Measurements from ENCODE around the gene ZFHX2. TPM values are rescaled to one million over a fixed set of nuclear protein-coding genes. Genes with fewer than 3 reads are reported as not detected.

The ZFHX2 gene
- total and polyA plus RNA-seq, 2 of the 13 experiments (the other 11 are each of a cell fraction or from before 2014, with no cell fraction given), result 0.17 to 0.44 TPM

GRCh38 chr14:23564876-23565275 lies 13.3 kb upstream of the ZFHX2 start:
- H3K27me3 ChIP-seq (ENCODE audit: control insufficient read depth in 1 of 2, insufficient read depth in 2 of 2, low read length in 2 of 2), result no peaks in the 10 kb centered on the region; a peak in 1 of 5 replicates
- H3K4me2 ChIP-seq (ENCODE audit: low read depth, low read length), result no peak overlapping the region
- CTCF ChIA-PET (ENCODE audit: low intra/inter-chr PET ratio, low total read pairs), result interaction anchor here (10.9 kb wide), 1 partner anchor 84 kb away, joined by 275 read pairs; no protein-coding TSS in a partner anchor
- H4K20me1 ChIP-seq (ENCODE audit: insufficient read depth, low read length), result peaks cover 13% of the 10 kb centered on the region; the same call in 1 of the 2 replicates
- TF ChIP-seq PITX1 (CRISPR knock-in tag; IDR thresholded peaks at IDR 0.05) (no peak), ZNF431 (CRISPR knock-in tag; IDR thresholded peaks at IDR 0.05; ENCODE audit: borderline replicate concordance, low read depth) (no peak), ZNF33B (CRISPR knock-in tag; IDR thresholded peaks at IDR 0.05) (no peak), ZNF740 (CRISPR knock-in tag; IDR thresholded peaks at IDR 0.05) (no peak), ELF3 (CRISPR knock-in tag; IDR thresholded peaks at IDR 0.05) (no peak), ZNF616 (CRISPR knock-in tag; IDR thresholded peaks at IDR 0.05; ENCODE audit: low read depth) (0 out of 2 replicates have a peak, but pooled peaks have one; percentile 10), ZNF274 (CRISPR knock-in tag; IDR thresholded peaks at IDR 0.05) (0 out of 2 replicates have a peak, but pooled peaks have one; percentile 8), IRF1 (CRISPR knock-in tag; IDR thresholded peaks at IDR 0.05; ENCODE audit: low read depth) (no peak), ZNF558 (CRISPR knock-in tag; IDR thresholded peaks at IDR 0.05; ENCODE audit: borderline replicate concordance) (0 out of 2 replicates have a peak, but pooled peaks have one; percentile 26), SSRP1 (CRISPR knock-in tag; IDR thresholded peaks at IDR 0.05) (peak; percentile 80; the same call in 1 of the 2 replicates), RBFOX2 (IDR thresholded peaks at IDR 0.05; ENCODE audit: low read depth, low read length) (peak; percentile 27; the same call in 1 of the 2 replicates), CSRNP1 (CRISPR knock-in tag; IDR thresholded peaks at IDR 0.05) (no peak), EEA1 (CRISPR knock-in tag; IDR thresholded peaks at IDR 0.05; ENCODE audit: borderline replicate concordance) (0 out of 2 replicates have a peak, but pooled peaks have one; percentile 19), DNMT1 (CRISPR knock-in tag; IDR thresholded peaks at IDR 0.05) (0 out of 2 replicates have a peak, but pooled peaks have one; percentile 1), MIER3 (CRISPR knock-in tag; IDR thresholded peaks at IDR 0.05; ENCODE audit: borderline replicate concordance) (no peak)
- TF ChIP-seq, protein P1, sequence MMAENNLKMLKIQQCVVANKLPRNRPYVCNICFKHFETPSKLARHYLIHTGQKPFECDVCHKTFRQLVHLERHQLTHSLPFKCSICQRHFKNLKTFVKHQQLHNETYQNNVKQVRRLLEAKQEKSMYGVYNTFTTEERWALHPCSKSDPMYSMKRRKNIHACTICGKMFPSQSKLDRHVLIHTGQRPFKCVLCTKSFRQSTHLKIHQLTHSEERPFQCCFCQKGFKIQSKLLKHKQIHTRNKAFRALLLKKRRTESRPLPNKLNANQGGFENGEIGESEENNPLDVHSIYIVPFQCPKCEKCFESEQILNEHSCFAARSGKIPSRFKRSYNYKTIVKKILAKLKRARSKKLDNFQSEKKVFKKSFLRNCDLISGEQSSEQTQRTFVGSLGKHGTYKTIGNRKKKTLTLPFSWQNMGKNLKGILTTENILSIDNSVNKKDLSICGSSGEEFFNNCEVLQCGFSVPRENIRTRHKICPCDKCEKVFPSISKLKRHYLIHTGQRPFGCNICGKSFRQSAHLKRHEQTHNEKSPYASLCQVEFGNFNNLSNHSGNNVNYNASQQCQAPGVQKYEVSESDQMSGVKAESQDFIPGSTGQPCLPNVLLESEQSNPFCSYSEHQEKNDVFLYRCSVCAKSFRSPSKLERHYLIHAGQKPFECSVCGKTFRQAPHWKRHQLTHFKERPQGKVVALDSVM (CRISPR knock-in tag; IDR thresholded peaks at IDR 0.05), result 0 out of 2 replicates have a peak, but pooled peaks have one; percentile 1
- FAIRE-seq (no peak), ATAC-seq (no peak), DNase-seq (ENCODE audit: low spot score) (no peak)
- H2AFZ ChIP-seq (ENCODE audit: low read length), result no peak overlapping the region
- POLR2A ChIA-PET, result interaction anchor here (1.4 to 1.5 kb wide), 2 partner anchors 9 to 11 kb away, joined by 3 read pairs; no protein-coding TSS in a partner anchor
- intact Hi-C loops (cut with micrococcal nuclease; ENCODE audit: unreplicated experiment) (loop anchor here (5.0 kb wide), 1 partner anchor 347 kb away; no protein-coding TSS in a partner anchor), in situ Hi-C loops (cut with HindIII; ENCODE audit: extremely low pct_ligation_motif_present, low pct_unique_long_range_greater_than_20kb) (no loop called here)
- peaks cover 36% of the 10 kb centered on the region for H3K4me1 ChIP-seq (ENCODE audit: insufficient read depth, low read length)
- H3K79me2 ChIP-seq (ENCODE audit: insufficient read depth, low read length), result peaks cover 7% of the 10 kb centered on the region
- no peaks in the 10 kb centered on the region for H3K9me3 ChIP-seq (ENCODE audit: low read length)
- H3K4me3 ChIP-seq (replicated peaks in 1 of 3; ENCODE audit: insufficient read depth in 1 of 3, low read depth in 2 of 3, low read length in 3 of 3), result no peak overlapping the region
- 96% methylated on average over 7 of the region's 7 CpGs for WGBS (ENCODE audit: low lambda C conversion rate)
- H3K9ac ChIP-seq (ENCODE audit: insufficient read depth, low read depth, low read length), result no peak overlapping the region
- BruUV-seq (replicated peaks), result no TSS peak
- no peak overlapping the region for H3K27ac ChIP-seq (ENCODE audit: extremely low read length, insufficient read depth, low read length)
- H3K36me3 ChIP-seq (replicated peaks in 1 of 2; ENCODE audit: control insufficient read depth in 1 of 2, insufficient read depth in 2 of 2, low read length in 2 of 2), result peaks cover 41 to 62% of the 10 kb centered on the region in 2 experiments

All from HepG2 (cell line).